NOMO-1 treated with dmso at 0.1 percent for 144 hours (cell line): ENCODE results near the gene APBB2.

Experiments
- DNase-seq: peaks from one replicate; lab custom pipeline; 2025; ENCODE audit not compliant: unreplicated experiment; lab: John Stamatoyannopoulos, UW

Gene APBB2

GRCh38 chr4:41110050-41110449, 104.3 kb downstream of the APBB2 start:
- DNase-seq = no peak

DNA sequence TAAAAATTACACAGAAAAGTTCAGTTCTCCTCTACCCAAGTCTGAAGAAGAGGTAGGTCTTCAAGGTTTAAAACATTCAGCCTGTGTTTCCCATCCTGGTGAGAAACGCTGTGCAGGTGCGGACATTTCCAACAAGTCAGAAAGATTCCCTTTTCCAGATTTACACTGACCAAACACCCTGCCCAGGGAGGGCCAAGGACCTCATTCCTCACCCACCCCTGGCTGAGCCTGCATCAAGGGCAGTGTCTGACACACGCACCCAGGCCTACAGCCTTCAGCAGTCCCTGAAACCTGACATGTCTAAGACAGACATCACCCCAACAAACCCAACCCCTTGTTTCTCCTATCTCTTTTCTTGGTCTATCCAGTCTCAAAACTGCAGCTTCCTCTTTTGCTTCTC, 105.9 kb downstream of the APBB2 start:
- DNase-seq = no peak

- DNase-seq = no peak
Measured at GRCh38 chr4:41106694-41107419, 107.5 kb downstream of the APBB2 start.

- no peak for DNase-seq
Measured at GRCh38 chr4:41106081-41106480, 108.3 kb downstream of the APBB2 start.

DNA sequence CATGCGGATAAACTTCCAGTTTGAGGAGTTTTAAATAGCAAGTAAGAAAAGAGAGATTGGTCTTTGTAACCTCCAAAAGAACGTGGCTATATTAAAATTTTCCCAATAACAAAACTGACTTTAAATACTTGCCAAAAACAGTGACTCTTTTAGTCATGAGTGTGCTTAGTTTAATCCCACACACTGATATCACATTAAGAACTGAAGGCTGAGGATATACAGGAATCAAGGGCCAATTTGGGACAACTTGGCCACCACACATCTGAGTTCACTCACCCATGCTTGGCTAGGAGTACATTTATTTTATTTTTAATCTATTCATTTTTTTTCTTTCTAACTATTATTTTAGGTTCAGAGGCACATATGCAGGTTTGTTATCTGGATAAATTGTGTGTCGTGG, 110.2 kb downstream of the APBB2 start:
- DNase-seq = no peak

GRCh38 chr4:41103657-41104056, 110.7 kb downstream of the APBB2 start:
- no peak for DNase-seq

- no peak for DNase-seq
Measured at GRCh38 chr4:41102414-41103092, 111.8 kb downstream of the APBB2 start.

- DNase-seq = no peak
Measured at GRCh38 chr4:41098093-41099048, 116.0 kb downstream of the APBB2 start.

DNA sequence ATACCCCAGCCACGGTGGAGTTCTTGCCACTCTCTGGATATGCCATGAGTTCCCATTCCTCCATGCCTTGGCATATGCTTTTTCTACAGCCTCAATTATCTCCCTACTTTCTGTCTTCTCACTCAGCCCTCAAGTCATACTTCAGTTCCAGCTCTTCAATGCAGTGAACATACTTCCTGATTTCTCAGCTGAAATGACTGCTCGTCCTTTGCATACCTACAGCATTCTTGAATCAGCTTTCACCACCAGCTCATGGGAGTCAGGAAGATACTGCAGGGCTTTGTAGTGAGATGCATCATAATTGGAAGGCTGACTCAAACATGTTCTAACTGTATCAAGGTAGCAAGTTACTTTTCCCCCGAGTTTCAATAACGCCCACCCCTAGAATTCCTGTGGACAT, 118.4 kb downstream of the APBB2 start:
- DNase-seq = no peak

- DNase-seq = no peak
Measured at GRCh38 chr4:41095192-41095872, 119.0 kb downstream of the APBB2 start.

DNA sequence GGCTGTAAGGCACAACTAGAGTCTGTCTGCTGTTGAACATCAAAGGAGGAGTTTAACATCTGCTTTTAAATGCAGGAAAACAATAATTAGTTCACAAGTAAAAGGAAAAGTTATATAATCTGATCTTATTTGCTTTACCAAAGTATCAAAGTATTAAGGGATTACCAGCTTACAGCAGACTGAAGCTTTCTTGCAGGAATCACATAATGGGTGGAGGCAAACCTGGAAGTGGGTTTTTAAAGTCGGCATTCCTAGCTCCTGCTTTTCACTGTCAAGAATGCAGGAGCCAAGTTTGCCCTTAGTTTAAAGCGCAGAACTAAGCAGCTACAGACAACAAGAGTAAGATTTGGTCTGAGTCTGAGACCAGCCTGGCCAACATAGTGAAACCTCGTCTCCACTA, 122.2 kb downstream of the APBB2 start:
- no peak for DNase-seq

DNA sequence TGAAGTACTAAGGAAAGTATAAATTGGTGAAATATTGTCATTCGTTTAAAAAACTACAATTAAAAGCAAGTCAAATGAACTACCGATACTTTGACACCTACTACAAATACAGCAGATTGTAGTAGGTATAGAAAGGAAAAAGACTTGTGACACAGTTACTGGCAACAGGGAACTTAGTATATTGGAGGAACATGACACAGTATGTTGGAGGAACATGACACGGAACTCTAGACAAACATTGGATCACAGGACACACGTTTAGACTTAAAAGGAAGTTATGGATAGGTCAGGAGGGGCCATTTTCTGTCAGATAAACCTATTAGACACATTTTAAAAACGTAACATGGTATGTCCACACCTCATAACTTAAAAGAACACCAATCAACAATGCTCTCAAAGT, 132.5 kb downstream of the APBB2 start:
- no peak for DNase-seq

GRCh38 chr4:41080976-41081375, 133.4 kb downstream of the APBB2 start:
- DNase-seq = no peak

DNA sequence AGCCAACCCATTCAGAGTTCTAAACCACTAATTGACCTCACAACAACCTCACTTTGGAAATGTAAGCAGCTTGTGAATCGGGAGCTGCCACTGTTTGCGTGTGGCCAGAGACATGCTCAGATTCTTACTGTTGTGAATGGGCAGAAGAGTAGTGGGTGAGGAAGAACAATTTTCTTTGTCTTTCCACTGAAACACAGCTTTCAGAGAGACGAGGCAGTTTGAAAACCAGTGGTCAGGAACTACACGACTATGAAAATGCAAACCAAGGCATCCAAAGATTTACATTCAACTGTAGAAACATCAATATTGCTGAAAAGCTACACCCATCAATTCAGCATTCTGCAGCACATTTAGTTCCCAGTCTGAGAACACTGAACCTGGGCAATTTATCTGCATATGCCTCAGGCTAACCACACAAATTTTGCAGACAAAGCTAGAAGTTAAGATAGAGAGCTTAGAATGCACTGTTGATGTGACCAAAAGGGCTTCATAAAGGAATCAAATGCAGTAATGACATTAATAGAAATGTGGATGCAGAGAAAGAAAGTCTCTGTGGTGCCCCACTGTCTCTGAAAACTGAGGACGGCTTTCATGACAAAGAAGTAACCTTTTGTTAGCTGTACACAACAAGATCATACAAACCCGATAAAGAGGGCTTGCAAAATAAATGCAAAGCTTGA, 134.3 kb downstream of the APBB2 start:
- DNase-seq = no peak

DNA sequence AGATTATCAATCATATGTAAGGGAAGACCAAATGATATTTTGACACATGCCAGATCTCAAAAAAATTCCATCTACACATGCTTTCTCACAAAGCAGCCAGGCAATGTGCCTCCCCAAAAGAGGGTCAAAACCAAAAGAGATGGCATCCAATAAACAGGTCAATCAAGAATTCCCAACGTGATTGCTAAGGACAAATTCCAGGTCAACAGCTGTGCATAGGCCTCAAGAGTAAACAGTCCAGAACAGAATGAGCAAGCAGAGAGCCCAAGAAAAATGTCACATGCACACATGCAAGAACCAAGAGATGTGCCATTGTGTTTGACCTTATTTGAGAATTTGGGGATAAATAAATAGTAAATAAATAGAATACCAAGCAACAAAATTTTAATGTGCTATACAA, 136.7 kb downstream of the APBB2 start:
- no peak for DNase-seq

DNA sequence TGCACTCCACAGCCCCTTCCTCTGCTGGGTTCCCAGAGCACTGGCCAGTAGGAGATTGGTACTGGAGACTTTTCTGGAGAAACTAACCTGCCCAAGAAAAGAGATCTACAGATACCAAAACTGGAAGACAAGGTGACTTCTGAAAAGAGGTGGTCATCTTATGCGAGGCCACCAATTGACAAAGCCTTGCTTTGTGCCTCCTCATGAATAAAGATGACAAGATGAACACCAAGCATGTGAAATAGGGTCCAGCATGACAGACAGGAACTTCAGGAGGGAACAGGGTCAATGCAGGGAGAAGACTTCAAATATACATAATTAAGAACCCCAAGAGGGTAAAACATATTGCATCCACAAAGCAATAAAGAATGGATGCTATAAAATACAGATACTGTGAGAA, 137.9 kb downstream of the APBB2 start:
- DNase-seq = no peak

- DNase-seq = no peak
Measured at GRCh38 chr4:41074215-41074614, 140.1 kb downstream of the APBB2 start.

DNA sequence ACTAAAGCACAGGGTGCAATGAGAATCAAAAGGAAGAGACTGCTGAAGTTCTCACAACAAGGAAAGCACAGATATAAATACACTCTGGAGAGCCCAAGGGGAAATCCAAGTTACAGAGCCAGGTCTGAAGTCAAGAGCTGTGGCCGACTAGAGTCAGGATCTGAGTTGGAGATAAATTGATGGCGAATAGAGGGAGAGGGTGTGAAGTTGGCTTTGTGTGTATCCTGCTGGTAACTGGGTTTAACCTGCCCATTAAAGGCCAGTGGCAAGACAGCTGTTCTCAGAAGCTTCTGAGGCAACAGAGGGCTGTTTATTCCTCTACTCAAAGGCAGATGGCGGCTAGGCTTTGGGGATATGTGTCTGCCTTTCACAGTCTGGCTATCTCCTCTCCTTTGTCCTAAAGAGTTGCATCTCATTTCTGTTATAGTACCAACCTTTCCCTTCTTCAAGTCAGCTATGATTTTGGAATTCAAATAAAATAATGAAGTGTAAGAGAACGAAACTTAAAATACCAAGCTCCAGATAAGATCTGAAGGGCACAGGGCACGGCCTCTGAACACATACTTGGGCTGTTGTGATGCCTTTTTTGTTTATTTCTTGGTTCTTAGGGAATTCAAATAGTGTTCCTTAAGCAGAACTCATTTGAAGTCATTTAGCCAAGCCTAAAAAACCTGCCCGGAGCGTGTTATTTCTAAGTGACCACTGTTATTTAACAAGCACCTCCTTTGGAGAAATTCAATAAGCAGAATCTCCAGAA, 142.1 kb downstream of the APBB2 start:
- no peak for DNase-seq

GRCh38 chr4:41070516-41071281, 143.6 kb downstream of the APBB2 start:
- DNase-seq = no peak
